HG02588 (cell line): ENCODE results near the gene GABRR2.
A peak's percentile ranks its signal among the peaks of the same experiment; 100 is the strongest.

Experiments used
- ATAC-seq: cut with Tn5 transposase; IDR thresholded peaks from one replicate; pipeline ENCODE4 v1.9.1; 2021; ENCODE audit warnings: mild to moderate bottlenecking, moderate library complexity; ENCODE audit not compliant: unreplicated experiment

The GABRR2 gene

DNA sequence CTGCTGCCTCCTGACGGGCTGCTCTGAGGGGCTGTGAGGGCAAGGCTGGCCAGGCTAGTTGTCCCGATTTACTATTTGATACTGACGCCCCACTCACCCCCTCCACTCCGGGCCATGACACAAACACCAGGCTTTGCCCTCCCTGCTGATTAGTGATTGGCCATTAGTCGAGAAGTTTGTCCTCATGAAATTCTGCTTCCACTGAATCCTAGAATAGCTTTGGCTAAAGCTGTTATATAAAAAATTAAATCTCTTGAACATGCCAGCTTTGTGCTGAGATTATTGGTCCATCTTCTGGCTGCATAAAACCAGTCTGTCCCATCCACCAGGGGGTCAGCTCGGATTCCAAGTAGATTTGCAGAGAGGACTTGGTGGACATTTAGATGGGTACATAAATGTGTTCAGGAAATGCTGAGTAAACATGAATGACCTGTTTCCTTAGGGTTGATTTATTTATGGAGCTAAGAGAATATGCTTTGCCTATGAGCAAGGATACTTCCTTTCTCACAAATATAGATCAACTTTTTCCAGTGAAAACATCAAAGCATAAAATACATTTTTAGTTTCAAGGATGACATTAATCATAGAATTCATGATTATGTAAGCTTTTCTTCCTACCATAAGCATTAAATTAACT is at the start of gene GABRR2:
TSS of gene GABRR2 (minus strand) at position 51 of the 637 bp plus-strand sequence. CDS start 134 bp downstream, outside the sequence.
- no peak for ATAC-seq

DNA sequence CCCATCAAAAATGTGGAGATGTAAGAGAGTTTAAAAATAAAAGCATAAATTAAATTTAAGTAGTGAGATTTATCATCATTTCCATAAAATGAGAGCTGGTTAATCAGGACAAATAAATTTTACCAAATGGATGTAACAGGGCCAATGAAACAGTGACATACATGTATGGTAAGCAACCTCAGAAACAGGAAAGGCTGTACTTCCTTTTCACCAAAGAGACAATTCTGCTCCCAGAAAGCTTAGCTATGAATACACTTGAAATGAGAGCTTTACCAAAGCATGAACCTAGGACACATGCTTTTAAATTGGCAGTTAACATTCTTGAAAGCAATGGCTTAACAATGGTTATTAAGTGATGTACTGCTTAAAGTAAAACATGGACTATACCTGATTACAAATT is 49.5 kb upstream of the GABRR2 start:
- no peak for ATAC-seq

DNA sequence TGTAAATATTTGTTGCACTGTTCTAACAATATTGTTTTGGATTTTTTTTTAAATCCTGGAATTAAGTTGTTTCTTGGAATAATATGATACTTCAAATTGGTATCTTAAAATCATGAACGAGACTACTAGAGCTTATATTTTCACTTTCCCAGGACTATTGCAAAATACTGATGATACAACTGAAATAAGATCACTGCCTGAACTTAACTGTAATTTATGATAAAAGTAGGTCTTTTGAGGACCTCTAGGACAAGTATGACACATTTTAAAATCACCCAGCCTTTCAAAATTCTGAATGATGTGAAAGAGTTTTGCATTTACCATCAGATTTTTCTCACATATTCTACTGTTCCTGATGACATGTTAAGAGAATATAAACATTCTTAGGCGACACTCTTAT is 46.1 kb upstream of the GABRR2 start:
- no peak for ATAC-seq

DNA sequence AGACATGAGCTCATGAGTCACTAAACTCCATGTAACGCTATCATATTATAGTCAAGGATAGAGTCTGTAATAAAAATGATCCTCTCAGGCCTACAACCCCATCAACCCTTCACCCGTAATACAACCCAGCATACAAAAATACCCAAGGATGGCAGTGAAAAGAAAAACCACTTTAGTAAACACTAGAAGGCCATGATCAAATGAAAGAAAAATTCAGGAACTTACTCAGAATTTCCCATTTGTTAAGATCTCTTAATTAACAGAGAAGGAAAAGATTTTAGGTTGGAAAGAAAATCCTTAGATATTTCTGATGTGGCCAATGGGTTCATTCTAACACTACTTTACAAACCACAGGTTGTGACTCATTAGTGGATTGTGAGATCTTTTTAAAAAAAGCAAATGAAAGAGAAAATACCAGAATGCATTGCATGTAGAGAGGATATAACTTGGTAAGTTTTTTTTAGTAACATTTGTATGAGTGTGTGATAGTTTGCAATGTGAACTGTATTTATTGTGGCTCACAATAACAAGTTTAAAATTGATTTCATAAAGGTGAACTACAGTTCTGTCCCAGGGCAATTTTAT is 45.4 kb upstream of the GABRR2 start:
- peak; percentile 39 for ATAC-seq

DNA sequence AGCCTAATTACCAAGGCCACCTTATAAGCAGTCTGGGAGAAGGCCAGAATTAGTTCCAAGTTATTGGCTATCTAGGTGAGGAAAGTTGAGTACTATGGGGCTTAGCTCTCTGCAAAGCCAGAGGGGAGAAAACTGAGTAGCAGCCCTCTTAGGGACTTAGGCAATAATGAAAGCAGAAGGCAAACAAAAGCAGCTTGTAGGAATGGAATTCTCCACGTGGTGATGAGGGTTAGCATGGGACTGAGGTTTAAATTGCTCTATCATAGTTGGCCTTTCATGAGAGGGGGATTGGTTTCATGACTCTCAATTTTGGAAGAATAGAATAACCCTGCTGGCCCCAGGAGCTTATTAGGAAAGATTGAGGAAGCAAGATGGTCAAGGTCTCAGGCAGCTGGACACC is 44.5 kb upstream of the GABRR2 start:
- ATAC-seq: no peak

DNA sequence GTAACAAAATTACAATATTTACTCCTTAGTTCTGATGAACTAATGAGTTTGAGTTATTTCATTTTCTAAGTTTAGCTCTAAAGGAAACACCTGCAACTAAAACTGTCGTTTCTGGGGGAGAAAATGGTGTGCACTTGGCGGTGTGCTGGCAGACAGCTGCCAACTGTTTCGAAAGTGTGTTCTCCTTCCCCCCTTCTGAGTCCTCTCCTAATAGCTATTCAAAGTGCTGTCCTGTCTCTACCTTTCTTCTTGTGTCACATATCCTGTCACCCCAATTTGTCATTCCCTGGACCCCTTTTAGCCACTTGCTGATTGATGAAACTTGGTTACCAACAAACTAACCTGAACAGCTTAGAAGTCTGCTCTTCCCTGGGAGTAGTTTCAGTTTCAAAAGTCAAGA is 42.3 kb upstream of the GABRR2 start:
- peak; percentile 48 for ATAC-seq

DNA sequence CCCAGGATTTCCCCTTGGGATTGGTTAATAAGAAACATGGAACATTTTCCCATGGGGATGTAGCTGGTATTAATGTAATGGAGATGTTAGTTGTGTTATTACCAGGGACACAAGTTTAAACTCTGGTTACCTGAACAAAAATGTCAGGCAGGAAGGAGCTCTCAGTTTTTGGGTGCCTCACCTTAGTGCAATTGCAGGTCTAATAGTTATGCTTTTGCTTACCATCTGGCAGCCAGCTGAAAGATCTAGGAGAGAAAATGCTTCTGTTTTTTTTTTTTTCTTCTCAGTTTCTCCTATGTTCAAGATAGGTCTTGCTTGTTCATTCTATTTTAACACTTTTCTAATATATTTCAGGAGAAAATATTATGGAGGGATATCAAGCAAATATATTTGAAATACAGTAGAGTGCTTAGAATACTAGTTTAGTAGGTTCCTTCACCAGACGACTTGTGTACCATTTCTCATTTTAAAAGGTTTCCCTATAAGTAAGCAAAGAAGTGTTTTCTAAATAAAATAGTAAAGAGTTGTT is 41.6 kb upstream of the GABRR2 start:
- ATAC-seq: no peak

DNA sequence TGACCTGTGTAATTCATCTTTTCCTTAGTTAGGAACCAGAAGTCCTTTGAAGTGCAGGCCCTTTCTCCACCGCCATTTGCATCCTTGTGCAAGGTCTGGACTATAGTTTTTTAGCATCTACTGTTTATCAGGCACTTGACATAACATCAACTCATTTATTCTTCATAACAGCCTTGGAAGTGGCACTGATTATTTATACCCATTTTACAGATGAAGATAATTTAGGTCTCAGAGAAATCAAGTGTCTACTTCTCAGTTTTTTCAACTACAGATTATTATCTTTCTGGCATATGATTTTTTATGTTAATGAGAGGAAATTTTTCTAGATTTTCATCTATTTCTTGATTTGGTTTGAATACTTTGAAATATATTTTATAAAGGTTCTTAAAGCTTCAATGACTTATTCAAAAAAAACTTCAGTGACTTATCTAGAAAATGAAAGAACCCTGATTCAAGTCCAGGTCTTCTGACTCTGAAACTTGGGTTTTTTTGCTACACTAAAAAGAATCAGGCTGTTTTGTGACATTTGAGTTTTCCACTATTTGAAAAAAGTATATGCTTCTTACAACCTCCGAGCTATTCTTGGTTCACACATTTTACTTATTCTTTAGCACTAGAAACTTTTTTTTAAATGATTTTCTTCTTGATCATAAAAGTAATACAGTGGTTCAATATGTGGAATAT is 40.6 kb upstream of the GABRR2 start:
- no peak for ATAC-seq

DNA sequence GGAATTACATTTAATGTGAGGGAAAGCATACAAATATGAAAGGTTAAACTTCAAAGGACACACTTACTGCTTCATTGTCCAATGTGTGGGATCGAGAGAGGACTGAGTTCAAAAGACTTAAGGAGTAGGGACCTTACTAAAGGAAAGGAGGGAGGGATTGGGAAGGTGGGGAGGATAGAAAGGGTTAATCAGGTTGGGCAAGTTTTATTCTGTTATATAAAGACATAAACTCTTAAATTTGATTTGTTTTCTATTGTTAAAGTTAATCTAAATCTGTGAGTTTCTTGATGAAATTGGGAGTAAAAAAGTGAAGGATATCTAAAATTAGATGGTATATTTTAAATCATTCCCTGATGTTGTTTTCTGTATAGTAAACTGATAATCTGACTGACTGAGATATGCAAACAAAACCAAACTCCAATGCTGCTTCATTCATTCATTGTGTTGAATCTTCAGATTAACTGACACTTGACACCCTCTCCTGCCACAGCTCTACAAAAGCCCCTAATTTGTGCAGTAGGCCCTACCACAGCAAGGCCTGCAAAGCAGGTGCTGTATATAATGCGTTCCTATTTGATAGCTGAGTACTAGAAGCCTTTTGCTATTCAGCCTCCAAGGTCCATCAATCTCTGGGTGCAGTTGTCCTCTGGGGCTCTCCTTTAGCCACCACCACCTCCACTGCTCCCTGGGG is 38.7 kb upstream of the GABRR2 start:
- no peak for ATAC-seq

DNA sequence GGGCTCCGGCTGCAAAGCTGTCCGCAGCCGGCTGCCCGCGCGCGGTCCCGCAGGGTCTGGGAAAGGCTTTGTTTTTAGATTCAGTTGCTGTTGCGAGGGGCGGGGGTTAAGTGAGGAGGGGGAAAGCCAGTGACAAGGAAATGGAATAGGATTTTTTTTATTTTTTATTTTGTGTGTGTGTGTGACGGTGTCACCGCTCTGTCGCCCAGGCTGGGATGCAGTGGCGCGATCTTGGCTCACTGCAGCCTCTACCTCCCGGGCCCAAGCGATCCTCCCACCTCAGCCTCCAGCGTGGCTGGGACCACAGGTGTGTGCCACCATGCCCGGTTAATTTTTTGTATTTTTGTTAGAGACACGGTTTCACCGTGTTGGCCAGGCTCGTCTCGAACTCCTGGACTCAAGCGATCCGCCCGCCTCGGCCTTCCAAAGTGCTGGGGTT is 38.0 kb upstream of the GABRR2 start:
- no peak for ATAC-seq

DNA sequence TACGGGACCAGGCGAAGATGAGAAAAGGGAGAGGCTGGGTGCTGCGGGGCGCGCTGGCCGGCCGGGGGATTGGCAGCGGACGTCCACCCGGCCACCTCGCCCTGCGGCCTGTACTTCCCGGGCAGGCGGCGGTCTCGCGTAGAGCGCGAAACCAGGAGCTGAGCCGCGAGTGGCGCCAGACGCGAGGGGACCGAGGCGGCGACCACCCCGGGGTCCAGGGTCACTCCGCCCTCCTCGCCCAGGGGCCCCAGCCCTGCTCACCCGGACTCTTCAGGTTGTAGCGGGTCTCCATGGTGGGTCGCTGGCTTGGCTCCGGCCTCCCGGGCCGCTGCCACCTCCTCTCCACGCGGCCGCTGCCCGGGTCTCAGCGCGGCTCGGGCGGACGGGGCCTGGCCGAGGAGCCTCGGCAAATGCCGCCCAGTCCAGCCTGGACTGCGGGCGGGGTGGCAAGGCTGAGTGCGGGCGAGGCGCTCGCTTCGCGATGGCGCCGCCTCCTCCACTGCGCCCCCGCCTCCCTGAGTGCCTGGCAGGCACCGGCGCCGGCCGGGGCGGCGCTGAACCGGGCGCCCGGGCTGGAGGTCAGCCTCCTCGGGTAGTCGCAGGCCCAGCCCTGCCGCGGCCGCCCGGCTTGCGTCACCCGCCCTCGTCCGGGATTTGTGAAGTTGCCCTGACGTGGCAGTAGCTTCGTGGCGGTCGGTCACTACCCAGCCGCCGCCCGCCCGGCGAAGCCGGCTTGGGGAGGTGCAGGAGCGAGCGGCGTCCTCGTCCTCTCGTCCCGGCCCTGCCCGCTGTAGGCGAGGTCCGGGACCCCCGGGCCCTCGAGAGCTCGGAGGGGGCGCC is 37.4 kb upstream of the GABRR2 start, which contains the start of gene UBE2J1:
TSS of gene UBE2J1 (minus strand) at position 445 of the 840 bp plus-strand sequence. CDS start at position 292, 153 bp downstream.
- peak; percentile 53 for ATAC-seq

DNA sequence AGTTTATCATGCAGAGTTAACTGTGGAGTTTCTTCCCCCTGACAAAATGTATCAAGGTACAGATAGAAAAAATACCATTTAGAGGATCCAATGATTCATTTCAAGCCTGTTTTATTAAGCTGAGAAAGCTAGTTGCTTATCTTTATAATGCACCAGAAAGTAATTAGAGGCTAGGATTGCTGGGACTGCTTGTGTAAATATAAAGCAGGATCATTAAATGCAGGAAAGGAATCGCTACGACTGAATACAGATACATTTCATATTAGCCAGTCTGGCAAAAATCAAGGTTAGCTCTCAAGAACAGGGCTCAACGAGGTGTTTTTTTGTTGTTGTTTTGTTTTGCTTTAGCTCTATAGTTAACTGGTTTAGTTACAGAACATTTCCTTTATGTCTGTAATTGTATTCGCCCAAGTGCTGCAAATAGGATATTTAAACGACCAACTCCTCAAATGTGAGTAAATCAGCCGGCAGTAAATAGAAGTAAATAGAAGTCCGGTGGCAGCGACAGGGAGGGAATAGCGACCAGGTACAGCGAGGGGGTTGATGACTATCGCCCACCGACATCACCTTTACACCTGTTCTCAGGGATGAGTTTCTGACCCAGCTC is 36.7 kb upstream of the GABRR2 start:
- no peak for ATAC-seq

DNA sequence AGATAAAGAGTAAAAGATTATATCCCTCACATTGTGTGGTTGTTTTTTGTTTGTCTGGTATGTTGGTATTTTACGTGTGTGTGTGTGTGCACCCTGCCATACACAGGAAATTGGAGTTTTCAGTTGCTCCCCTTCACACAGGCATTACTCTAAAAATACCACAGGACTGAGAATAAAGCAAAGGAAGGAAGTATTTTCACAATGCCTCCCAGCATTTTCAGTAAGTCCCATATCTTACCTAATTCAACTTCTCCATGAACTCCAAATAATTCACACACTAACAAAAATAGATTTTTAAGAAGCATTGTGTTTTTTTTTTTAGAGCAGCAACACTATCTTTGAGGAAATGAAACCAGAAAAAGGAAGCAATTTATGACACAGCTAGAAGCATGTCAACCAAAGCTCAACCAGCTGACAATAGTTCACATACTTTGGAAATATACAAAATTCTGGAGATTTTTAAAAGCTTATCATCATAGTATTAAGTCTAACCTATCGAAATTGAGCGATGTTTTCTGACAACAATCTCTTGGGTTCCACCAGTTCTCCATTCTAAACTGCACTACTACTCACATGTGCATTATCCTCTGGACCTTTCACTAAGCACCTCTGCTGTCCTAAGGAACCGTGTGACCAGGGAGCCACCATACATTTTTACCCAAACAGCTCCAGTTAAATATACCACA is 35.3 kb upstream of the GABRR2 start:
- ATAC-seq: no peak

DNA sequence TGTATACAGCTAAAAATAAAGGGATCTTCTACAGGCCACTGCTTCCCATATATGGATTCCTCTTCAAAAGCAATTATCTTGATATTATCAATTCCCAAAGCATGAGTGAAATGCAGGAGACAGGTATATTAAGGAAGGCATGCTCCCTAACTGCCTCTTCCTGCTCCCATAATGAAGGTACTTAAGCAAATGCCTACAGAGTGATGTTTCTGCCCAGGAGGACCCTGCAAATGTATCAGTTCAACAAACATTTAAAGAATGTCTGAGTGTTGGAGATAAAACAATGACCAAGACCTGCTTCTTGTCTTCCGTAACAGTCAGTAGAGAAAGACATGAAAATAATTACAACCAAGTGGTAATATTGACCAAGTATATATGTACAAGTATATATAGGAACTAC is 33.3 kb upstream of the GABRR2 start:
- no peak for ATAC-seq

DNA sequence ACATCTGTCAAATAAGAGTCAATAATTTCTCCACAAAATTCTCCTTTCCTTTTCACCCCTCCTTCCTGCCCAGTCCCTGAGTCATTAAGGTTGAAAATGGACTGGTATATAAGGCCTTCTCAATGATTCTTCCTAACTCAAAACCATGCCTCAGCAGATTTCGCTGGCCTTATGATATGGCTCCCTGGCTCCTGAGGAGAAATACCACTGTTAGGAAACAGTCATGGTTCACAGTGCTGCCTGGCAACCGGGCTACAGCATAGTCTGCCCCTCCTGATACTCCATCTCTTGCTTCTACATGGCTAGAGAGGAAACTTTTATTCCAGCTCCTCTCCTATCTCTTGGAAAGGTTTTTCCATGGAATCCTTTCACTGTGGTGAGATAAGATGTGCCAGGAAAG is 32.7 kb upstream of the GABRR2 start:
- ATAC-seq: no peak

DNA sequence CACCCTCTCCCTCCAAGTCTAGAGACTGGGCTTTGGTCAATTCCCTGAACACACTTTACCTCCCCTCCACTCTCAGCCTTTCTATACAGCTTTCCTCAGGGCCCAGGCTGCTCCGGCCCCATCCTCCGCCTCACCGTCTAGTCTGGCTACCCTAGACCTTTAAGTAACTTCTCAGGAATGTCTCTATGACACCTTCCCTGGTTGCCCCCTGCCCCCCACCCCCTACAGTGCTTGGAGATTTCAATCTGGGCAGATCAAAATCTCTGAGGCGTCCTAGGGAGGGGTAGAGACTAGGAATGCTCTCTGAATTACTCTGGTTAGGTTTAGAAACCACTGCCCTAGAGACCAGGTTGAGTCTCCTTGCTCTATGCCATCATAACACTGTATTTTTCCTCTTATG is 31.3 kb upstream of the GABRR2 start:
- ATAC-seq: no peak

DNA sequence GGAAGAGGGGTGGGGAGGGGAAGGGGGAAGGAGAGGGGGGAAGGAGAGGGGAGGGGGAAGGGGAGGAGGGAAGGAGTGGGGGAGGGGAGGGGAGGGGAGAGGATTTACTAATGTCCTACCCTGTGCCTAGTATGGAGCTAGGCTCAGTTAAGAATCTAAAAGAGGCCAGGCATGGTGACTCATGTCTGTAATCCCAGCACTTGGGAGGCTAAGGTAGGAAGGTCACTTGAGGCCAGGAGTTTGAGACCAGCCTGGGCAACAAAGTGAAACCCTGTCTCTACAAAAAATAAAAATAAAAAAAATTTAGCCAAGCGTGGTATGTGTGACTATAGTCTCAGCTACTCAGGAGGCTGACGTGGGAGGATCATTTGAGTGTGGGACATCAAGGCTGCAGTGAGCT is 24.5 kb upstream of the GABRR2 start:
- no peak for ATAC-seq

DNA sequence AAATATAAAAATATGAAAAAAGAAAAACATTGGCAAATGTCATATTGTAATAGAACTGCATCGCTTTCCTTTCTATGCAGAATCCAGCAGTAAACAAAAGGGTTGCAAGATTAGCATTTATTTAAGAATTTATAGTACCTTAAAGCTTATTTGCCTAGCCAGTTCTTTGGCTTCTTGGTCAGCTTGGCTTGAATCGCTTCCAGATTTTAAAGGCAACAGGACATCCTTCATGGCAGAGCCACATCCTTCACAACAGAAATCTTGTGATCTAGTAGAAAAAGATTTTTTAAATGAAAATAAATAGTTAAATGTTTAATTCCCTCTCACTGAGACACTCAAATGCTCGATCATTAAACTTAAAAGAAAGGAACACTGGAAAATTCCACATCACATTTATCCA is 20.1 kb upstream of the GABRR2 start:
- no peak for ATAC-seq

DNA sequence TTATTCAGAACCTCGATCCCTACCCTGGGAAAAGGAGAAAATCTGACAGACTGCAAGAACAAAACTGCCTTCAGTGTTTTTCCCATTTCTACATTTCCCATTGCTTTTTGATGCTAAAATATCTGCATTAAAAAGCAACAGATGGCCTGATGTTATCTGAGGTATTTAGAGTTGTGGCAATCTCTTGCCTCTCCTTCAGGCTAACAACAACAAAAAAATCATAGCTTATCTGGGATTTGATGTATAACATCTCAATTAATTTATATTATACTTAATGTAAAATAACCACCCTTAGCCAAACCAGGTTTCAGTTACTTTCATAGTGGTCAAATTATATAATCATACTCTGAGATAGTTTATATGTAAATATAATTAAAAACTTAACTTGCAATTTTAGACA is 15.8 kb upstream of the GABRR2 start:
- ATAC-seq: no peak

DNA sequence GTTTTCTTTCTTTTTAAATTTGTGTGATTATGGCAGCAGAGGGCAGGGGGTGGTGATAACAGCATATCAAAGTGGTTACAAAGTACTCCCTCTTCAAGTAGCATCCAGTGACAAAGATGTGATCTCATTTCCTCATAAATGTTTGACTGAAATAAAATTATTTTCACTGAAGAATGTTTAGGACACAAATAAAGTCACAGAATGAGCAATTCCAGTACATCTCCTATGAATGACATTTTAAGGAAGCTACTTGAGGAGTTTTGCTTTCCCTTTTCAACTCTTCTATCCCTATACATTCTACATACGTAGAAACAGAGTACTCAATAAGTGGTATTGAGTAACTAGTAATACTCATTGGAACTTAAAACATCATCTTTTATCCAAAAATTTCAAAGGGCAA is 13.9 kb upstream of the GABRR2 start:
- no peak for ATAC-seq
